ENCODE results near the gene TRPC4AP. TPM values are rescaled to one million over a fixed set of nuclear protein-coding genes. Genes with fewer than 3 reads are reported as not detected.

Gene TRPC4AP
- total RNA-seq, 2 experiments from 2014 or later: 63.5 to 65.7 TPM

DNA sequence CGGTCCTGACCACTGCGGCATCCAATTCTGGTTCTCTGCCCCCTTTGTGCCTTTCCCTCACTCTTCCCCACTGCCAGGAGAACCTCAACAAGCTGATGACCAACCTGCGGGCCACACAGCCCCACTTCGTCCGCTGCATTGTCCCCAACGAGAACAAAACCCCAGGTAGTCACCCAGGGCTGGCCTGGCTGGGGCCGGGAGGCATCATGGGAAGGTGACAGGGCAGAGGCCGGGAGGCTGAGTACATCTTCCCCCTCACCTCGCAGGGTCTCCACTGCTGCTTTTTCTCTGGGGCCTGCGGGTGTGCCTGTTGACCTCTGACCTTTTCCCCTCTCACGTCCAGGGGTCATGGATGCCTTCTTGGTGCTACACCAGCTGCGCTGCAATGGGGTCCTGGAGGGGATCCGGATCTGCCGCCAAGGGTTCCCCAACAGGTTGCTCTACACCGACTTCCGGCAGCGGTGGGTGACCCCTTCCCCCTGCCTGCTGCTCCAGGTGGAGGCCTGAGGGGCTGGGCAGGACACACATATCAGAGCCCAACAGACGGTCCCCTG lies 101.9 kb downstream of the TRPC4AP start:
- H3K27me3 Mint-ChIP-seq: no peaks in the 10 kb centered on the region
- no peak overlapping the region for H3K4me3 Mint-ChIP-seq
- DNase-seq: no peak
- no peak overlapping the region for H3K27ac Mint-ChIP-seq
- H3K36me3 Mint-ChIP-seq (ENCODE audit: low read depth): peaks cover 1% of the 10 kb centered on the region
- CTCF ChIA-PET: interaction anchor here (1.0 kb wide), 1 partner anchor 10 kb away, joined by 3 read pairs; no protein-coding TSS in a partner anchor
- POLR2A ChIA-PET: no interaction called here
- no peaks in the 10 kb centered on the region for H3K4me1 Mint-ChIP-seq
- no peaks in the 10 kb centered on the region for H3K9me3 Mint-ChIP-seq

DNA sequence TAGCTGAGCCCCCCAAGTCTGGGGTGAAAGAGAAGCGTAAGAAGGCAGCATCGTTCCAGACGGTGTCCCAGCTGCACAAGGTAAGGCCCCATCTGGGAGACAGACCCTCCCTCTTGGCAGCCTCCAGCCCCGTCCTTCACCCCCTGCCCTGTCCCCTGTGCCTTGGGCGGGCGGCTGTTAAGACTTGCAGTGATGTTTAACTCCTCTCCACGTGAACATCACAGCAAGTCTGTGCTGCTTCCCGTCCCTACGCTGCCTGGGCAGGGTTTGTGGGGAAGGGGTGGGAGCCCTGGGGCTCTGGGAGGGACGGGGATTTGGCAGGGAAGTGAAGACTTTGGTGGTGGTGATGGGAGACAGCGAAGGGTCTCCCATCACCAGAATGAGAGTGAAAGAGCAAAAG lies 102.4 kb downstream of the TRPC4AP start:
- Mint-ChIP-seq H3K4me3 (no peak overlapping the region), H3K4me1 (no peaks in the 10 kb centered on the region), H3K9me3 (no peaks in the 10 kb centered on the region), H3K36me3 (ENCODE audit: low read depth) (no peaks in the 10 kb centered on the region), H3K27me3 (no peaks in the 10 kb centered on the region), H3K27ac (no peak overlapping the region)
- DNase-seq: no peak
- ChIA-PET POLR2A (no interaction called here), CTCF (no interaction called here)

DNA sequence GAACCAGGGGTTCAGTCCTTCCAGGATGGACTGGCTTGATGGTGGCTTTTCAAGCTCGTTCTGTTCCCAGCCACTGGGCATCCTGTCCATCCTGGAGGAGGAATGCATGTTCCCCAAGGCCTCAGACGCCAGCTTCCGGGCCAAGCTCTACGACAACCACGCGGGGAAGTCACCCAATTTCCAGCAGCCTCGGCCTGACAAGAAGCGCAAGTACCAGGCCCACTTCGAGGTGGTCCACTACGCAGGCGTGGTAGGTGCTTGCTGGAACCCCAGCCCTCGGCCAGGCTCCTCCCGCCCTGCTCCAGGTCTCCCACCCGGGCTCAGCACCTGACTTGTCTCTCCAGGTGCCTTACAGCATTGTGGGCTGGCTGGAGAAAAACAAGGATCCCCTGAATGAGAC lies 102.9 kb downstream of the TRPC4AP start:
- no peak for DNase-seq
- POLR2A ChIA-PET: no interaction called here
- H3K27ac Mint-ChIP-seq: no peak overlapping the region
- H3K27me3 Mint-ChIP-seq: no peaks in the 10 kb centered on the region
- H3K4me3 Mint-ChIP-seq: no peak overlapping the region
- H3K9me3 Mint-ChIP-seq: no peaks in the 10 kb centered on the region
- CTCF ChIA-PET: interaction anchor here (0.7 kb wide), 1 partner anchor 15 kb away, joined by 3 read pairs; no protein-coding TSS in a partner anchor
- H3K36me3 Mint-ChIP-seq (ENCODE audit: low read depth): no peaks in the 10 kb centered on the region
- no peaks in the 10 kb centered on the region for H3K4me1 Mint-ChIP-seq

DNA sequence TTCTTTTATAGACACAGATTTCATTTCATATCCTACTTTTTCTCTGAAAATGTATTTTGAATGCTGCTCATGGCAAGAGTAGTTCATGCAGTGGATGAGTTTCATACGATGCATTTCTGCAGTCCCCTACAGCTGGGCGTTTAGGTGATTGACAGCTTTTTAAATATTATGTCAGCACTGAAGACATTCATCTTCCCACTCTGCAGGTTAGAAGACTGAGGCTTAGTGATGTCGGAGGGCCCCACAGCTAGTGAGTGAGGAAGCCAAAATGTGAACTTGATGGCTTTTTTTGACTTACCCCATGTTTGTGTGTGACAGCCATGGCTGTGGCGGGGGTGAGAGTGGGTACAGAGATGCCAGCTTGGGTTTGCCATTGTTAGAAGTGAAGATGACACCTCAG lies 103.5 kb downstream of the TRPC4AP start:
- no peak for DNase-seq
- H3K9me3 Mint-ChIP-seq: no peaks in the 10 kb centered on the region
- no peaks in the 10 kb centered on the region for H3K4me1 Mint-ChIP-seq
- no peak overlapping the region for H3K27ac Mint-ChIP-seq
- H3K4me3 Mint-ChIP-seq: no peak overlapping the region
- CTCF ChIA-PET: interaction anchor here (0.7 kb wide), 1 partner anchor 15 kb away, joined by 3 read pairs; no protein-coding TSS in a partner anchor
- no peaks in the 10 kb centered on the region for H3K27me3 Mint-ChIP-seq
- H3K36me3 Mint-ChIP-seq (ENCODE audit: low read depth): no peaks in the 10 kb centered on the region
- POLR2A ChIA-PET: no interaction called here

- H3K9me3 Mint-ChIP-seq: no peaks in the 10 kb centered on the region
- H3K36me3 Mint-ChIP-seq (ENCODE audit: low read depth): no peaks in the 10 kb centered on the region
- H3K27ac Mint-ChIP-seq: no peak overlapping the region
- H3K4me1 Mint-ChIP-seq: no peaks in the 10 kb centered on the region
- peaks cover 6% of the 10 kb centered on the region for H3K27me3 Mint-ChIP-seq
- H3K4me3 Mint-ChIP-seq: no peak overlapping the region
- ChIA-PET CTCF (interaction anchor here (0.7 kb wide), 1 partner anchor 100 kb away, joined by 3 read pairs; no protein-coding TSS in a partner anchor), POLR2A (no interaction called here)
- no peak for DNase-seq
These were observed 104.4 kb downstream of the TRPC4AP start for GRCh38 chr20:34988191-34988540.

DNA sequence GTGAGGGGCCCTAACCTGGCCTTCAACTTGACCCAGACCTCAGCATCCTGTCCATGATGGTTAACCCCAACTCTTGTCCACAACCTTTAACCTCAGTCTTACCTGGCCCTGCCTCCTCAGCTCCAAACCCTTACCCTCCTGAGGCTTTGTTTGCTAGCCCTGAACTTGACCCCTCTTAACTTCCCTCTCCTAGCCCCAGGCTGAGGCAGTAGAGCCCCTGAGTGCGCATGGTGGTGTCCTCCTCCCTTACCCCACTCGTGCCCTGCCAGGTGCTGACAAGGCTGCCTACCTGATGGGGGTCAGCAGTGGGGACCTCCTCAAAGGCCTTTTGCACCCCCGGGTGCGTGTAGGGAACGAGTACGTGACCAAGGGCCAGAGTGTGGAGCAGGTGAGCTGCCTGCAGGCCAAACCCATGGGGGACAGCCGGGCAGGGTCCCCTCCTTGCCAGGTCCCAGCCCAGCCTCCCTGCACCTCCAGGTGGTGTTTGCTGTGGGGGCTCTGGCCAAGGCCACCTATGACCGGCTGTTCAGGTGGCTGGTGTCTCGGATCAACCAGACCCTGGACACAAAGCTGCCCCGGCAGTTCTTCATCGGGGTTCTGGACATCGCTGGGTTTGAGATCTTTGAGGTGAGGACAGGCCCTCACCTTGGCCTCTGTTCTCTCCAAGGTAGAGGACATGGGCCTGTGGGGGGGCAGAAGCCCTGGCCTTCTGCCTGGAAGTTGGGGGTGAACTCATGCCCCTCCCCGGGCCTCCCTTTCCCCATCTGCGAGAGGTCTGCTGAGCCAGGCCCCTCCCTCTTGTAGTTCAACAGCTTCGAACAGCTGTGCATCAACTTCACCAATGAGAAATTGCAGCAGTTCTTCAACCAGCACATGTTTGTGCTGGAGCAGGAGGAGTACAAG lies 105.1 kb downstream of the TRPC4AP start:
- DNase-seq: no peak
- no peak overlapping the region for H3K27ac Mint-ChIP-seq
- H3K4me3 Mint-ChIP-seq: no peak overlapping the region
- H3K27me3 Mint-ChIP-seq: peaks cover 8% of the 10 kb centered on the region
- H3K4me1 Mint-ChIP-seq: no peaks in the 10 kb centered on the region
- ChIA-PET CTCF (interaction anchor here (1.4 kb wide), 1 partner anchor 115 kb away, joined by 4 read pairs; the partner anchor contains the start of gene GGT7), POLR2A (no interaction called here)
- no peaks in the 10 kb centered on the region for H3K36me3 Mint-ChIP-seq (ENCODE audit: low read depth)
- no peaks in the 10 kb centered on the region for H3K9me3 Mint-ChIP-seq

- Mint-ChIP-seq H3K36me3 (ENCODE audit: low read depth) (no peaks in the 10 kb centered on the region), H3K4me3 (no peak overlapping the region), H3K9me3 (no peaks in the 10 kb centered on the region), H3K27ac (no peak overlapping the region), H3K4me1 (no peaks in the 10 kb centered on the region), H3K27me3 (peaks cover 11% of the 10 kb centered on the region)
- CTCF ChIA-PET: interaction anchor here (1.4 kb wide), 1 partner anchor 114 kb away, joined by 4 read pairs; the partner anchor contains the start of gene GGT7
- POLR2A ChIA-PET: no interaction called here
- no peak for DNase-seq
These were observed 106.0 kb downstream of the TRPC4AP start for GRCh38 chr20:34986311-34987287.

- Mint-ChIP-seq H3K4me1 (no peaks in the 10 kb centered on the region), H3K4me3 (no peak overlapping the region), H3K27ac (no peak overlapping the region), H3K36me3 (ENCODE audit: low read depth) (no peaks in the 10 kb centered on the region), H3K27me3 (peaks cover 11% of the 10 kb centered on the region), H3K9me3 (no peaks in the 10 kb centered on the region)
- CTCF ChIA-PET: interaction anchor here (1.4 kb wide), 1 partner anchor 113 kb away, joined by 4 read pairs; the partner anchor contains the start of gene GGT7
- POLR2A ChIA-PET: no interaction called here
- no peak for DNase-seq
These were observed 106.9 kb downstream of the TRPC4AP start for GRCh38 chr20:34985461-34986310.

- no peak for DNase-seq
- Mint-ChIP-seq H3K27me3 (peaks cover 11% of the 10 kb centered on the region), H3K9me3 (no peaks in the 10 kb centered on the region), H3K27ac (no peak overlapping the region), H3K4me1 (no peaks in the 10 kb centered on the region), H3K4me3 (no peak overlapping the region), H3K36me3 (ENCODE audit: low read depth) (no peaks in the 10 kb centered on the region)
- CTCF ChIA-PET: no interaction called here
- POLR2A ChIA-PET: no interaction called here
These were observed 107.8 kb downstream of the TRPC4AP start for GRCh38 chr20:34984756-34985261.

DNA sequence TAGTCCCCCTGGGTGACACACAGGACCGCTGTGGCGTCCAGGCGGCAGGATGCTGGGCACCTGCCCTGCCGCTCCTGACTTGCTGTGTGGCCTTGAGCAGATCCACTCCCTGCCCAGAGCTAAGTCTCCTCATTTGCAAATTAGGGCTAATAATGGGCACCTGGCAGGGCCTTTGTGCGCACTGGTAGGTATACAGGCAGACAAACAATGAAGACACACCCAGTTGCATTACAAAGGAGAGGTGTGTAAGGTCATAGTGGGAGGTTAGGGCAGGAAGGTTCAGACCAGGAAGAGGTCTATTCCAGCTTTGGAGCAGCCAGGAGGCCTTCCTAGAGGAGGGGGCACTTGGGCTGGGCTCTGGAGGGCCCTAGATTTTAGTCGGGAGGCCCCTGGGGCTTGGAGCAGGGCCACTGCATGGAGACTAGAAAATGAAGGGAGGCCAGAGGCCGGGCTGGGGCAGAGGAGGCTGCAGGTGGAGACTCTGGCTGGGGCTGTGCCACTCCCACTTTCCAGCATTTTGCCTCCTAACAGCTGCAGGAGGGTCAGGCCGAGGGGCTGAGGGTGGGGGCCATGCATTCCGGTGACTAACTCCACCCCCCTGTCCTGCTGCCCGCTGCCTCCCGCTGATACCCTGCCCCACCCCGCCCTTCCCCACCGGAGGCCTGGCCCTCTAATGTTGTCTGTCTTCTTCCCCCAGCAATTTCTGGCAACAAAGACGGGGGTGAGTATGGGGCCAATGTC lies 108.4 kb downstream of the TRPC4AP start:
- Mint-ChIP-seq H3K27me3 (peaks cover 11% of the 10 kb centered on the region), H3K9me3 (no peaks in the 10 kb centered on the region), H3K4me1 (no peaks in the 10 kb centered on the region), H3K36me3 (ENCODE audit: low read depth) (no peaks in the 10 kb centered on the region), H3K27ac (no peak overlapping the region), H3K4me3 (no peak overlapping the region)
- ChIA-PET CTCF (no interaction called here), POLR2A (no interaction called here)
- DNase-seq: no peak

- CTCF ChIA-PET: no interaction called here
- Mint-ChIP-seq H3K27me3 (peaks cover 11% of the 10 kb centered on the region), H3K4me3 (no peak overlapping the region), H3K9me3 (no peaks in the 10 kb centered on the region), H3K27ac (no peak overlapping the region), H3K4me1 (no peaks in the 10 kb centered on the region), H3K36me3 (ENCODE audit: low read depth) (no peaks in the 10 kb centered on the region)
- no peak for DNase-seq
- POLR2A ChIA-PET: no interaction called here
These were observed 109.4 kb downstream of the TRPC4AP start for GRCh38 chr20:34983089-34983820.
